Subcutaneous abdominal adipose tissue (tissue), 5 donors: ENCODE data around the gene ANTXR2.

Source experiments
- H3K27ac ChIP-seq: one replicate; pipeline ENCODE4 v1.7.0; 2013; ENCODE audit warnings: low read depth, mild to moderate bottlenecking, inconsistent platforms, low read length, moderate library complexity
- H3K27me3 ChIP-seq, 5 donors: one replicate each; pipeline ENCODE4 v1.7.0; 2013; ENCODE audit warnings: low read length in 5 of 5, inconsistent platforms in 1 of 5; ENCODE audit not compliant: control insufficient read depth in 5 of 5, insufficient read depth in 4 of 5
- H3K36me3 ChIP-seq, 5 donors: one replicate each; pipeline ENCODE4 v1.7.0; 2013; ENCODE audit warnings: low read length in 5 of 5; ENCODE audit not compliant: control insufficient read depth in 5 of 5, insufficient read depth in 5 of 5
- H3K4me1 ChIP-seq, 5 donors: one replicate each; pipeline ENCODE4 v1.7.0; 2013; ENCODE audit warnings: low read length in 5 of 5, mild to moderate bottlenecking in 3 of 5, moderate library complexity in 1 of 5; ENCODE audit not compliant: control insufficient read depth in 5 of 5, insufficient read depth in 5 of 5
- H3K4me3 ChIP-seq, 5 donors: one replicate each; pipeline ENCODE4 v1.7.0; 2013; ENCODE audit warnings: low read length in 5 of 5, low read depth in 1 of 5
- H3K9ac ChIP-seq, 5 donors: one replicate each; pipeline ENCODE4 v1.7.0; 2013; ENCODE audit warnings: low read length in 5 of 5, mild to moderate bottlenecking in 4 of 5, moderate library complexity in 3 of 5
- H3K9me3 ChIP-seq, 5 donors: one replicate each; pipeline ENCODE4 v1.7.0; 2013; ENCODE audit warnings: low read length in 5 of 5; ENCODE audit not compliant: control insufficient read depth in 5 of 5
- donor health status: healthy.
- donor health status: healthy.
- donor health status: healthy.
- donor health status: healthy.
- donor health status: healthy.

ANTXR2 gene

GRCh38 chr4:80014531-80014930 lies 58.5 kb downstream of the ANTXR2 start:
- no peak overlapping the region for H3K27ac ChIP-seq
- peaks cover 0 to 41% (median 17%) of the 10 kb centered on the region in 5 donors for H3K4me1 ChIP-seq
- no peak overlapping the region for H3K4me3 ChIP-seq
- no peaks in the 10 kb centered on the region for H3K27me3 ChIP-seq
- H3K9ac ChIP-seq: no peak overlapping the region
- H3K36me3 ChIP-seq: peaks cover 0 to 23% (median 12%) of the 10 kb centered on the region in 5 donors
- no peaks in the 10 kb centered on the region for H3K9me3 ChIP-seq

GRCh38 chr4:80012291-80012690 lies 60.7 kb downstream of the ANTXR2 start:
- no peaks in the 10 kb centered on the region for H3K9me3 ChIP-seq
- H3K9ac ChIP-seq: peak overlapping the region in 2 of 5 donors; percentile 53 to 75
- no peaks in the 10 kb centered on the region for H3K27me3 ChIP-seq
- peak overlapping the region; percentile 80 for H3K27ac ChIP-seq
- peaks cover 4 to 26% (median 17%) of the 10 kb centered on the region in 5 donors for H3K36me3 ChIP-seq
- H3K4me1 ChIP-seq: peaks cover 0 to 32% (median 11%) of the 10 kb centered on the region in 5 donors
- H3K4me3 ChIP-seq: no peak overlapping the region

- peak overlapping the region in 1 of 5 donors; percentile 46 for H3K4me3 ChIP-seq
- H3K9ac ChIP-seq: peak overlapping the region in 2 of 5 donors; percentile 70 to 75
- H3K27me3 ChIP-seq: no peaks in the 10 kb centered on the region
- peak overlapping the region; percentile 80 for H3K27ac ChIP-seq
- no peaks in the 10 kb centered on the region for H3K9me3 ChIP-seq
- H3K36me3 ChIP-seq: peaks cover 4 to 25% (median 12%) of the 10 kb centered on the region in 5 donors
- peaks cover 0 to 32% (median 10%) of the 10 kb centered on the region in 5 donors for H3K4me1 ChIP-seq
These were observed 61.3 kb downstream of the ANTXR2 start for GRCh38 chr4:80011636-80012236.

GRCh38 chr4:80010316-80010715 lies 62.7 kb downstream of the ANTXR2 start:
- Histone ChIP-seq H3K36me3 (peaks cover 4 to 27% (median 12%) of the 10 kb centered on the region in 5 donors), H3K27ac (peak overlapping the region; percentile 12), H3K4me3 (no peak overlapping the region), H3K9me3 (no peaks in the 10 kb centered on the region), H3K4me1 (peaks cover 0 to 25% (median 12%) of the 10 kb centered on the region in 5 donors), H3K27me3 (no peaks in the 10 kb centered on the region), H3K9ac (no peak overlapping the region)

- H3K4me1 ChIP-seq: peaks cover 0 to 22% (median 12%) of the 10 kb centered on the region in 5 donors
- H3K27ac ChIP-seq: peak overlapping the region; percentile 12
- H3K36me3 ChIP-seq: peaks cover 4 to 25% (median 12%) of the 10 kb centered on the region in 5 donors
These were observed 63.2 kb downstream of the ANTXR2 start for GRCh38 chr4:80009806-80010205.

GRCh38 chr4:80008971-80009370 lies 64.1 kb downstream of the ANTXR2 start:
- H3K4me1 ChIP-seq: peaks cover 0 to 22% (median 12%) of the 10 kb centered on the region in 5 donors
- peaks cover 0 to 7% (median 5%) of the 10 kb centered on the region in 5 donors for H3K9me3 ChIP-seq
- peaks cover 7 to 28% (median 15%) of the 10 kb centered on the region in 5 donors for H3K36me3 ChIP-seq
- H3K27ac ChIP-seq: no peak overlapping the region
- H3K4me3 ChIP-seq: no peak overlapping the region
- H3K27me3 ChIP-seq: no peaks in the 10 kb centered on the region
- H3K9ac ChIP-seq: no peak overlapping the region

More at GRCh38 chr4:80009806-80010205, 63.2 kb downstream of the ANTXR2 start:
- Histone ChIP-seq H3K27me3 (no peaks in the 10 kb centered on the region), H3K9me3 (peaks cover 0 to 1% (median 0%) of the 10 kb centered on the region in 5 donors), H3K9ac (no peak overlapping the region), H3K4me3 (no peak overlapping the region)

- Histone ChIP-seq H3K36me3 (peaks cover 7 to 28% (median 15%) of the 10 kb centered on the region in 5 donors), H3K27me3 (no peaks in the 10 kb centered on the region), H3K4me1 (peaks cover 0 to 22% (median 12%) of the 10 kb centered on the region in 5 donors), H3K9ac (no peak overlapping the region), H3K4me3 (no peak overlapping the region), H3K9me3 (peaks cover 0 to 7% (median 5%) of the 10 kb centered on the region in 5 donors), H3K27ac (no peak overlapping the region)
These were observed 64.7 kb downstream of the ANTXR2 start for GRCh38 chr4:80008351-80008750.

- H3K4me3 ChIP-seq: no peak overlapping the region
- no peaks in the 10 kb centered on the region for H3K27me3 ChIP-seq
- H3K9ac ChIP-seq: no peak overlapping the region
- no peak overlapping the region for H3K27ac ChIP-seq
- H3K4me1 ChIP-seq: peaks cover 0 to 22% (median 11%) of the 10 kb centered on the region in 5 donors
- peaks cover 0 to 7% (median 5%) of the 10 kb centered on the region in 5 donors for H3K9me3 ChIP-seq
- H3K36me3 ChIP-seq: peaks cover 7 to 28% (median 15%) of the 10 kb centered on the region in 5 donors
These were observed 65.3 kb downstream of the ANTXR2 start for GRCh38 chr4:80007745-80008149.

- H3K36me3 ChIP-seq: peaks cover 7 to 28% (median 15%) of the 10 kb centered on the region in 5 donors
- H3K9me3 ChIP-seq: peaks cover 0 to 7% (median 5%) of the 10 kb centered on the region in 5 donors
- H3K9ac ChIP-seq: no peak overlapping the region
- H3K27ac ChIP-seq: peak overlapping the region; percentile 14
- H3K4me3 ChIP-seq: no peak overlapping the region
- H3K27me3 ChIP-seq: no peaks in the 10 kb centered on the region
- peaks cover 0 to 17% (median 6%) of the 10 kb centered on the region in 5 donors for H3K4me1 ChIP-seq
These were observed 65.9 kb downstream of the ANTXR2 start for GRCh38 chr4:80006935-80007744.

GRCh38 chr4:80005863-80006262 lies 67.2 kb downstream of the ANTXR2 start:
- H3K9ac ChIP-seq: no peak overlapping the region
- H3K4me3 ChIP-seq: no peak overlapping the region
- peaks cover 0 to 15% (median 6%) of the 10 kb centered on the region in 5 donors for H3K4me1 ChIP-seq
- peaks cover 0 to 7% (median 5%) of the 10 kb centered on the region in 5 donors for H3K9me3 ChIP-seq
- H3K36me3 ChIP-seq: peaks cover 7 to 28% (median 15%) of the 10 kb centered on the region in 5 donors
- H3K27ac ChIP-seq: peak overlapping the region; percentile 25
- no peaks in the 10 kb centered on the region for H3K27me3 ChIP-seq
